ENCODE data around the gene MCM3AP.

The MCM3AP gene

GRCh38 chr21:46189213-46189958 is 96.0 kb downstream of the MCM3AP start:
- TF ChIP-seq CTCF (IDR thresholded peaks at IDR 0.05; ENCODE audit: low read depth, low read length): no peak
- no peak for DNase-seq (ENCODE audit: extremely low read depth, low read depth)

GRCh38 chr21:46188226-46189212 is 96.9 kb downstream of the MCM3AP start:
- DNase-seq (ENCODE audit: extremely low read depth, low read depth): no peak
- no peak for TF ChIP-seq CTCF (IDR thresholded peaks at IDR 0.05; ENCODE audit: low read depth, low read length)

GRCh38 chr21:46187814-46188213 is 97.6 kb downstream of the MCM3AP start:
- DNase-seq (ENCODE audit: extremely low read depth, low read depth): no peak
- TF ChIP-seq CTCF (IDR thresholded peaks at IDR 0.05; ENCODE audit: low read depth, low read length): no peak

GRCh38 chr21:46187261-46187660 is 98.2 kb downstream of the MCM3AP start:
- TF ChIP-seq CTCF (IDR thresholded peaks at IDR 0.05; ENCODE audit: low read depth, low read length): no peak
- no peak for DNase-seq (ENCODE audit: extremely low read depth, low read depth)

GRCh38 chr21:46185716-46186115 is 99.7 kb downstream of the MCM3AP start:
- no peak for DNase-seq (ENCODE audit: extremely low read depth, low read depth)
- no peak for TF ChIP-seq CTCF (IDR thresholded peaks at IDR 0.05; ENCODE audit: low read depth, low read length)
